ENCODE measurements around the gene AVEN. TPM values are rescaled to one million over a fixed set of nuclear protein-coding genes. Genes with fewer than 3 reads are reported as not detected.

AVEN gene
- polyA plus RNA-seq, 3 donors = 12.7 to 15.8 (median 15.6) TPM

DNA sequence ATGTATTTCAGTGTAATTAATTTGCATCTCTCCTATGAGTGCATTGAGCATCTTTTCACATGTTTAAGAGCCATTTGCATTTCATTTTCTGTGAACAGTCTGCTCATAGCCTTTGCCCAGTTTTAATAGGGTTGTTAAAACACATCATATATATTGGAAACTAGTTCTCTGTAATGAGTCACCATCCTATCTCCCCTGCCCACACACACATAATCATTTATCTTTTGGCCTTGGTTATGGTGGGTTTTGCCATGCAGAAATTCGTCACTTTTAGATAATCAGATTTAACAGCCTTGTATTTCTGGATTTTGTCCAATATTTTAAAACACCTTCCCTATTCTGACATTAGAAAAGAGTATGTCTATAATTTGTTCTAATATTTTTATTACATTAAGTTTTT is 82.6 kb downstream of the AVEN start:
- no peak for DNase-seq (ENCODE audit: extremely low read depth in 1 of 11, low read depth in 9 of 11, low spot score in 4 of 11)

DNA sequence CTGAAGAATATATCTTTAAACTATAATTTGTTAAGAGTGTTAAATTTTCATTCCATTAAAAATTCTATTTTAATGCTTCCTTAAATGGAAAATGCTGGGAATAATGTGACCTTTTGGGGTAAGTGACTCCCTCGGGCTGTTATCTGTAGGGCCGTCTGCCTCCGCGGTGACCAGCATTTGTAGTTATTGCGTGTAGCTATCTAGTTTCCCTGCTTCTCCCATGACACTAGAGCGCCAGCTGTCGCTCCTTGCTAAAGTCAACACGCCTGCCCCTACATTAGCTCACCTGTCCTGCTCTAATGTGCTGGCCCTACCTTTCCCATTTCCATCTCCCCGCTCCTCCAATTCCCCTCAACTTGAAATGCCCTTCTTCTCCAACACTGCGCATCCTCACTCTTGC is 83.1 kb downstream of the AVEN start:
- no peak for DNase-seq (ENCODE audit: extremely low read depth in 1 of 11, low read depth in 9 of 11, low spot score in 4 of 11)

DNA sequence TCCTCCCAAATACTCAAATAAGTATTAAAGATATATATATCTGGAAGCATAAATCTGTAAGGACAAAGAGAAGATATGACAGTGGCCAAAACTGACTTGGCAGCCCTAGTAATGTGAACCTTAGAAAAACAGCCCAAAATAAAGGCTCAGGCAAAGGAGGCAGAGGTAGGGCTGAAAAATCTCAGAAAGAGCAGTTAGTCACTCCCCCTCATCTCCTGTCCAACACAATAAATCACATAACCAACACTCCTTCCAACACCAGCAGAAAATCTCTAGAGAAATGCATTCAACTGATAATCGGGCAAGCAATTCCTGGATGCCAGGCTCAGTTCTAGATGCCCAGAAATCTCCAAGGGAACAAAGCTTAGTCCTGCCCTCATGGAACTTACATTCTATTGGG is 92.9 kb downstream of the AVEN start:
- DNase-seq (ENCODE audit: extremely low read depth in 1 of 11, low read depth in 9 of 11, low spot score in 4 of 11) = peak in 6 of 11 donors; percentile 17 to 58 (median 44)

DNA sequence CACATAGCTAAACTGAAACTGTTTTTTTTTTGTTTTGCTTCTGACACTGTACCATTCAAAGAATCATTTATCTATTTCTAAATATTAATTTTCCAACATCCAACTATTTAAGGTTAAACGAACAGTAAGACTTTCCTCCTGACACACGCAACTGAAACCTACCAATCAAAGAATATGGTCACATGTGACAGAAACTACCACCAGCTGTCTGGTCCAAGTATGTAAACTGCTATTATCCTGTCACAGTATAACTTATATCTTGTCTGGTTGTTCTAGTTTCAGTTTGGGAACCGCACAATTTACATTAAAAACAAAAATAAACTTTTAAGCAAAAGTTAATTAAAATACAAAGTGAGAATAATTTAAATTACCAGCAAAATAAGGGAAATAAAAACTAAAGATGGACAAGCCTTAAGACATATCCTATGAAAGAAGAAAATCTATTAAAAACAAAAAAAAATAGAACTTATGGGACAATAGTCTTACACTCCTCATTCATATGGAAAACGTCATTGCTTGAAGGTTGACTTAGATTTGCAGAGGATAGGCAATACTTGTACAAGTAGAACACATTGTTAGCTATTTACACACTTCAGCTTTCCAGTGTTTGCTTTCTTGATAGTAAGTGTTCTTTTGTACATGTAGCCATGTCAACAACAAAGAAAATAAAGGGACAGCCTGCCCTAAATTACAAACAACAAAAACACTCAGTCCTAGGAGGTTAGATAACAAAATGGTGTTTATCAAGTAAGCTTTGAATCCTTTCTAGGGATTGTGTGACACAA is 97.5 kb downstream of the AVEN start:
- no peak for DNase-seq (ENCODE audit: extremely low read depth in 1 of 11, low read depth in 9 of 11, low spot score in 4 of 11)

GRCh38 chr15:33934921-33935320 is 104.1 kb downstream of the AVEN start:
- DNase-seq (ENCODE audit: extremely low read depth in 1 of 11, low read depth in 9 of 11, low spot score in 4 of 11) = no peak

- no peak for DNase-seq (ENCODE audit: extremely low read depth in 1 of 11, low read depth in 9 of 11, low spot score in 4 of 11)
These were observed 104.6 kb downstream of the AVEN start for GRCh38 chr15:33934396-33934795.

- DNase-seq (ENCODE audit: extremely low read depth in 1 of 11, low read depth in 9 of 11, low spot score in 4 of 11) = no peak
These were observed 106.3 kb downstream of the AVEN start for GRCh38 chr15:33932734-33933133.

DNA sequence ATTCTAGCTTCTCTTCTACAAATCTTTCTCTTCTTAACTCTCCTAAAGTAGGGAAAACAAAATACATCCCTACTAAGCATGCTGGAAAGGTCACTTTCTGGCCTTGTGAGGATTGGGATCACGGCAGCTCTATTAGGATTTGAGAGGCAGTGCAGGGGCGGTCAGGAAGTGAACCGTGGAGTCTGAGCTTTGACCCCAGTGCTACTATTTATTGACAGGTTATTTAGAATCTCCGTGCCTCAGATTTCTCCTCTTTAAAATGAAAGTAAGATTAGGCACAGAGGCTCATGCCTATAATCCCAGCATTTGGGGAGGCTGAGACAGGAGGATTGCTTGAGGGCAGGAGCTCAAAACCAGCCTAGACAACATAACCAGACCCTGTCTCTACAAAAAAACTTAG is 112.7 kb downstream of the AVEN start:
- DNase-seq (ENCODE audit: extremely low read depth in 1 of 11, low read depth in 9 of 11, low spot score in 4 of 11) = no peak

- no peak for DNase-seq (ENCODE audit: extremely low read depth in 1 of 11, low read depth in 9 of 11, low spot score in 4 of 11)
These were observed 115.6 kb downstream of the AVEN start for GRCh38 chr15:33923446-33923845.

DNA sequence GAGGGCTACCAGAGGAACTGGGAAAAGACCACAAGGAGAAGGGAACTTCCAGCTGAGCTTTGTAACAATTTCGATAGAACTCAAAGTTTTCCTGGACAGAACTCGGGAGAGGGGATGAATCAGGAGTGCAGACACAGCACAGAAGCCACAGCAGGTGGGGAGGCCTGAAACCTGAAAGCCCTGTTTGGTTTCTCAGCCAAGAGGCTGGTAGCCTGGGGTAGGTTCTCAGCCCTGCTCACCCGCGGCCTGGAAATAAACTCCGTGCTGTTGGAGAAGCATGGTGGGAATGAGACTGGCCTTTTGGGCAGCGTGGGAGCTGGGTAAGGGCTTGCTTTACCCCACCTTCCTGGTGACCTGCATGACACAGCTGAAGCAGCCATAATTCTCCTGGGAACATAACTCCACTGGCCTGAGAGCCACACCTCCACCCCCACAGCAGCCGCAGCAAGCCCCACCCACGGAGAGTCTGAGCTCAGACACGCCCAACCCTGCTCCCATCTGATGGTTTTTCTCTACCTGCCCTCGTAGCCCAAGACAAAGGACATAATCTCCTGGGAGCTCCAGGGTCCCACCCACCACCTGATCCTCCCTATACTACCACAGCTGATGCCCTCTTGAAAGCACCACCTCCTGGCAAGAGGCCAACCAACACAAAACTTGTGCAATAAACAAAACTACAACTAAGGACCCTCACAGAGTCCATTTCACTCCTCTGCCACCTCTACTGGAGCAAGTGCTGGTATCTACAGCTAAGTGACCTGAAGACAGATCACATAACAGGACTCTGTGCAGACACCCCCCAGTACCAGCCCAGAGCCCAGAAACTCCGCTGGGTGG is 123.2 kb downstream of the AVEN start:
- peak in 8 of 11 donors; percentile 9 to 36 (median 18) for DNase-seq (ENCODE audit: extremely low read depth in 1 of 11, low read depth in 9 of 11, low spot score in 4 of 11)

DNA sequence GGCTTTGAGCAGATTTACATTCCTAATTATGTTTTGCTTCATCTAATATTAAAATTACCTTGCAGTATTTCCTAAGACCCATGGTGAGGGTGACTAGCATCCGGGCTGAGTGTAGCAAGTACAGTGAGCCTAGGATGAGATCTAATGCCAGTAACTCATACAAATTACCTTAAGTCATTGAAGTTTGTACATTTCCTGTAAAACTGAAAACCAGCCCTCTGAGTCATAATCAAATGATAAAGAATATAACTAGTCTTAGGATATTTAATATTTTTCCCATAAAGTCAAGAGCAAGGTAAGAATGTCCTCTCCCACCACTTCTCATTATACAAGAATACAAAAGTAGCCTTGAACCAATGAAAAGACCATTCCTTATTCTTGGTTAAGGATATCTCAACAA is 125.5 kb downstream of the AVEN start:
- no peak for DNase-seq (ENCODE audit: extremely low read depth in 1 of 11, low read depth in 9 of 11, low spot score in 4 of 11)

DNA sequence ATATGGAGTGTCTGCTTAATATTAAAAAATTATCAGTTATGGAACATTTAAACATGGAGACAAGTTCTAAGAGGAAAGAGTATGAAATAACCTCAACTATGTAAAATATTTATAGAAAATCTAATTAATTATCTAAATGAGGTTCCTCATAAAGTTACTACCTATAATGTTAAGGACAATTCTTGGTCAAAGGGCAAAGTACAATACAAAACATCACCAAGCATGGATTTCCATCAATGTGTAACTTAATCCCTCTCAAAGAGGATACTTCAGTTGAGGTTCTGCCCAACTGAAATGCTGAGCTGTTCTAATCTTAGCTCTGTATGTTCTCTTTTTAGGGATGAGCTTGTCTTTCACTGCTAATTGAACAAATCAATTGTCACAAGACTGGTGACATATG is 126.7 kb downstream of the AVEN start:
- DNase-seq (ENCODE audit: extremely low read depth in 1 of 11, low read depth in 9 of 11, low spot score in 4 of 11) = no peak

GRCh38 chr15:33910741-33911140 is 128.3 kb downstream of the AVEN start:
- DNase-seq (ENCODE audit: extremely low read depth in 1 of 11, low read depth in 9 of 11, low spot score in 4 of 11) = no peak

DNA sequence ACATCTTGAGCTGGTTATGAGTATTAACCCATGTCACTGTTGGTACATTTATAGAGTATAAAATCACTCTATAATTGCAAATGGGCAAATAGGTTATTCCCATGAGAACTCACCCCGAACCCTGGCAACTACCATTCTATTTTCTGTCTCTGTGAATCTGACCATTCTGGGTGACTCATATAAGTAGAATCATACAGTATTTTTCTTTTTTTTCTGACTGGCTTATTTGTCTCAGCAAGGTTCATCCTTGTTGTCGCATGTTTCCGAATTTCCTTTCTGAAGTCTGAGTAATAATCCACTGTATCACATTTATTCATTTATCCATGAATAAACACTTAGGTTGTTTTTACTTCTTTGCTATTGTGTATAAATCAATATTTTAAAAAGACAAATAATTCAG is 130.6 kb downstream of the AVEN start:
- DNase-seq (ENCODE audit: extremely low read depth in 1 of 11, low read depth in 9 of 11, low spot score in 4 of 11) = no peak

DNA sequence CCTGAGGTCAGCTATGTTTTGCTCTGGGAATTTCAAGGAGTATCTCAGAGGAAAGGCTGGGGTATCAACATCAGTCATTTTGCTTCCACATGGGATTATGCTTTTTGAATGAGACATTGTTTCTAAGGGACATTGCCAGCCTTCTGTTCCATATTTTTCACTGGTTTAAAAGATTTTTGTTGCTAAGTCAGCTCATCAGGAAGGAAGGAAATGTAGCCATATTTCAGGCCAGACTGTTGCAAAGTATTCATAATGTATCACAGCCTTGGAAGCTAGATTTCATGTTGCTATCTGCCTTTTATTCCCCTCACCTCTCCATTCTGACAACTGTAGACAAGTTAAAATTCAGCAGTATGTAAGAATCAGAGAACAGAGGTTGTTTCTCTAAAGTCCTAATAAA is 131.7 kb downstream of the AVEN start:
- no peak for DNase-seq (ENCODE audit: extremely low read depth in 1 of 11, low read depth in 9 of 11, low spot score in 4 of 11)

DNA sequence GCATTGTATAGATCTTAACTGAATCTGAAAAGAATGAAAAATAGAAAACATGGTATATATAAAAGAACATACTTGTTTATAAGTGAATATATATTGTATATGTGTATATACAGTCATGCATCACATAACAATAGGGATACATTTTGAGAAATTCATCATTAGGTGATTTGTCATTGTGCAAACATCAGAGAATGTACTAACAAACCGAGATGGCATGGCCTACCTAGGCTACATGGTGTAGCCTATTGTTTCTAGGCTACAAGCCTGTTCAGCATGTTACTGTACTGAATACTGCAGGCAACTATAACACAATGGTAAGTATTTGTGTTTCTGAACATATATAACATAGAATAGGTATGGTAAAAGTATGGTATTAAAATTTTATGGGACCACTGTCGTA is 135.3 kb downstream of the AVEN start:
- no peak for DNase-seq (ENCODE audit: extremely low read depth in 1 of 11, low read depth in 9 of 11, low spot score in 4 of 11)

GRCh38 chr15:33902043-33902442 is 137.0 kb downstream of the AVEN start:
- DNase-seq (ENCODE audit: extremely low read depth in 1 of 11, low read depth in 9 of 11, low spot score in 4 of 11) = no peak

- DNase-seq (ENCODE audit: extremely low read depth in 1 of 11, low read depth in 9 of 11, low spot score in 4 of 11) = no peak
These were observed 144.8 kb downstream of the AVEN start for GRCh38 chr15:33894193-33894592.

DNA sequence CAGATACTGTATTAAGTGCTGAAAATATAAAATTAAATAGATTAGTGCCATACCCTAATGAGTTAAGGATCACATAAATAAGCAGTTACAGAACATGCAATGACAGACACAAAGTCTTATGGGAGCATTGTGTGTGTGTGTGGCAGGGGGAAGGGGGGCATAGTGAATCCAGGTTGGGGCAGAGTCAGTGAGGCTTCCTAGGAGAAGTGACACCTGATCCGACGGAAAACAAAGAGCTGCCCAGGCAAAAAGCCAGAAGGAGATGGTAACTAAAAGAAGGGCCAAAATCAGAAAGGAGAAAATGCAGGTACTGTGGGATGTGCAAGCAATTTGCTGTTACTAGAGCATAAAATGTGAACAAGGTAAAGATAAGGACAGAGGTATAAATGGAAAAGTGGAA is 150.8 kb downstream of the AVEN start:
- DNase-seq (ENCODE audit: extremely low read depth in 1 of 11, low read depth in 9 of 11, low spot score in 4 of 11) = peak in 8 of 11 donors; percentile 3 to 44 (median 14)

DNA sequence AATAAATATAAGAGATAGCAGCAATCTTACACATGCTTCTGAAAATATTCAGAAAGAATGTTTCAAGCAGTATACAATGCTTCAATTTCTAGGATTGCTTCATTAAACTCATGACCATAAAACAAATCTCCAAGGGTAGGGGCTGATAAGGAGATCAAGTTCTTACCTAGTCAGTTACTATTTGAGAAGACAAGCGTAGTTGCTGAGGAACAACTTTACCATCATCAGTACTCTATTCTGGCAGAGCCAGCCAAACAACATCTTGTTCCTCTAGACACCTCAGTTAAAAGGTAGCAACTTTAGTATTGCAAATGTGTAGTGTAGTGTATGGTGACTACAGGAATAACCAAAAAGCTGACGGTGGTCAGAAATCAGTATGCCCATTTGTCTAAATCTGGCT is 156.1 kb downstream of the AVEN start:
- no peak for DNase-seq (ENCODE audit: extremely low read depth in 1 of 11, low read depth in 9 of 11, low spot score in 4 of 11)

Measured in renal cortex interstitium (tissue), 11 donors.